ENCODE measurements around the gene E2F6. TPM values are rescaled to one million over a fixed set of nuclear protein-coding genes. Genes with fewer than 3 reads are reported as not detected.

Gene E2F6
- total and polyA plus RNA-seq, 2 of the 8 experiments (the other 6 are each of a cell fraction or from before 2014, with no cell fraction given), result 8.3 to 14.9 TPM

- Histone ChIP-seq H2AK5ac (ENCODE audit: low read depth, low read length) (no peak overlapping the region), H3K18ac (ENCODE audit: extremely low read depth, low read length) (no peak overlapping the region), H2BK5ac (ENCODE audit: low read depth, low read length) (no peak overlapping the region), H3K56ac (replicated peaks; ENCODE audit: insufficient read length, low read depth, low read length) (no peak overlapping the region), H3K9me3 (ENCODE audit: insufficient read depth in 2 of 2, low read depth in 1 of 2, low read length in 1 of 2) (0 out of 4 replicates have a peak, but pooled peaks cover 0 to 2% of the 10 kb centered on the region in 2 experiments), H4K5ac (ENCODE audit: insufficient read length, low read depth, low read length) (no peak overlapping the region), H3K79me2 (ENCODE audit: control insufficient read depth in 1 of 2, insufficient read depth in 2 of 2, low read length in 2 of 2) (peaks cover 6 to 64% of the 10 kb centered on the region in 2 experiments), H3K36me3 (ENCODE audit: control insufficient read depth in 2 of 4, insufficient read depth in 4 of 4, low read length in 3 of 4) (no peaks in the 10 kb centered on the region), H3K4me3 (ENCODE audit: extremely low read depth in 1 of 4, insufficient read depth in 2 of 4, low read depth in 3 of 4, low read length in 4 of 4) (no peak overlapping the region), H3K23me2 (ENCODE audit: low read depth, low read length) (no peaks in the 10 kb centered on the region), H3K4me2 (ENCODE audit: insufficient read depth in 1 of 2, low read depth in 2 of 2, low read length in 2 of 2) (no peak overlapping the region), H3K4me1 (replicated peaks in 1 of 4; ENCODE audit: control insufficient read depth in 3 of 4, insufficient read depth in 4 of 4, low read length in 3 of 4) (peaks cover 0 to 12% (median 6%) of the 10 kb centered on the region in 4 experiments; a peak in 6 of 7 replicates), H2AFZ (ENCODE audit: low read length) (no peak overlapping the region), H3K14ac (ENCODE audit: insufficient read length) (no peak overlapping the region), H3K27me3 (replicated peaks in 1 of 4; ENCODE audit: control insufficient read depth in 3 of 4, extremely low read depth in 1 of 4, insufficient read depth in 3 of 4, low read length in 3 of 4) (no peaks in the 10 kb centered on the region), H3K23ac (ENCODE audit: insufficient read length) (no peak overlapping the region), H4K20me1 (replicated peaks in 1 of 2; ENCODE audit: control insufficient read depth in 1 of 2, insufficient read depth in 2 of 2, low read length in 2 of 2) (peaks cover 1 to 6% of the 10 kb centered on the region in 2 experiments), H2BK20ac (ENCODE audit: low read length) (no peak overlapping the region), H4K8ac (ENCODE audit: extremely low read depth, insufficient read depth, low read length) (no peak overlapping the region), H3K9ac (replicated peaks in 1 of 4; ENCODE audit: extremely low read depth in 1 of 4, low read depth in 3 of 4, low read length in 3 of 4) (no peak overlapping the region), H3K79me1 (ENCODE audit: low read depth, low read length) (peaks cover 10% of the 10 kb centered on the region), H3K27ac (ENCODE audit: low read depth, low read length) (no peak overlapping the region), H4K91ac (replicated peaks; ENCODE audit: insufficient read length, low read length) (no peak overlapping the region), H2BK120ac (replicated peaks; ENCODE audit: low read depth, low read length) (no peak overlapping the region), H2BK12ac (ENCODE audit: low read depth, low read length) (no peak overlapping the region), H3K4ac (replicated peaks; ENCODE audit: insufficient read length, low read depth, low read length) (no peak overlapping the region), H2BK15ac (ENCODE audit: low read length) (no peak overlapping the region; the same call in 1 of the 2 replicates)
- ChIA-PET POLR2A (ENCODE audit: partially characterized antibody) (interaction anchor here (1.6 kb wide), 1 partner anchor 10 kb away, joined by 3 read pairs; no protein-coding TSS in a partner anchor), CTCF (ENCODE audit: partially characterized antibody) (interaction anchor here (0.8 to 20.6 kb wide), 7 partner anchors 9 to 360 kb away, joined by 3 to 558 read pairs (median 4); partner anchors contain the start of gene GREB1)
- DNase-seq (ENCODE audit: low read depth in 1 of 2, low spot score in 2 of 2) (no peak), FAIRE-seq (no peak)
- 96% methylated on average over 3 of the region's 3 CpGs; no CpG with 5 or more reads in 1 of the 2 experiments for WGBS, 2 experiments (ENCODE audit: extremely low coverage in 1 of 2, insufficient coverage in 1 of 2, insufficient read length in 1 of 2, insufficient replicate concordance in 2 of 2, low coverage in 1 of 2, low lambda C conversion rate in 2 of 2, missing lambda C conversion rate in 1 of 2)
- TF ChIP-seq POU5F1 (IDR thresholded peaks at IDR 0.05; ENCODE audit: low read depth, low read length) (no peak), JUN (IDR thresholded peaks at IDR 0.05; ENCODE audit: low read depth, low read length) (no peak), GABPA (IDR thresholded peaks at IDR 0.05; ENCODE audit: borderline replicate concordance, insufficient read depth, low read length) (no peak), BRCA1 (IDR thresholded peaks at IDR 0.05; ENCODE audit: low read depth, low read length) (no peak), PHF8 (conservative IDR thresholded peaks at IDR 0.05; ENCODE audit: low read depth, low read length) (no peak), E2F6 (IDR thresholded peaks at IDR 0.05) (no peak), CHD2 (IDR thresholded peaks at IDR 0.05; ENCODE audit: low read length) (no peak), CTBP2 (IDR thresholded peaks at IDR 0.05; ENCODE audit: borderline replicate concordance, insufficient read depth, insufficient read length, low read length) (no peak), MAX (IDR thresholded peaks at IDR 0.05) (no peak), SIRT6 (IDR thresholded peaks at IDR 0.05; ENCODE audit: low read length) (no peak), CBX8 (IDR thresholded peaks at IDR 0.05; ENCODE audit: borderline replicate concordance, low read depth, low read length) (no peak), TAF1 (IDR thresholded peaks at IDR 0.05; ENCODE audit: low read depth, low read length) (no peak), SRF (IDR thresholded peaks at IDR 0.05; ENCODE audit: low read depth, low read length) (no peak), RXRA (IDR thresholded peaks at IDR 0.05; ENCODE audit: insufficient read depth, low read depth, low read length) (no peak)
These were observed 26.3 kb upstream of the E2F6 start for GRCh38 chr2:11492244-11492643.

Data from H1 (cell line).